Measurements from ENCODE around the gene HLA-G.

HLA-G gene

DNA sequence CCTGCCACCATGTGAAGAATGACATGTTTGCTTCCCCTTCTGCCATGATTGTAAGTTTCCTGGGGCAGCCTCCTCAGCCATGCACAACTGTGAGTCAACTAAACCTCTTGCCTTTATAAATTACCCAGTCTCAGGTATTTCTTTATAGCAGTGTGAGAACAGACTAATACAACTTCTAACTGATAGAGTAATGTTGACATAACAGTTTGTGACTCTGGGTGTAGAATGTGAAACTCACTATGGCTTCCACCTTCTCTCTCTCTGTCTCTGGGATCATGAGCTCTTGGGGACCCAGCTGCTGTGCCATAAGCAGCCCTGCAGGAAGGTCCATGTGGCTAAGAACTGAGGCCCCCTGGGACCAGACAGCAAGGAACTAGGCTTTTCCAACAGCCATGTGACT is 3.5 kb upstream of the HLA-G start:
- no peak for DNase-seq

DNA sequence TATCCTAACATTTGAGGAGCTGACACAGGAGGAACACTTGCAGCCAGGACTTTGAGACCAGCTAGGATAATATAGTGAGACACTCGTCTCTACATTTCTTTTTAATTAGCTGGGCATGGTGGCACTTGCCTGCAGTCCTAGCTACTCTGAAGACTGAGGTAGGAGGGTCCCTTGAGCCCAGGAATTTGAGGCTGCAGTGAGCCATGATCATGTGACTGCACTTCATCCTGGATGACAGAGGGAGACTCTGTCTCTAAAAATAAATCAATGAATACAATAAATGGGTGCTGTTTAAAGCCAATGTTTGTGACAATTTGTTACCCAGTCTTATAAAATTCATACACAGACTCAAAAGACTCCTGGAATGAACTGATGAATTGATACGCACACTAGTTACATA is 1.8 kb upstream of the HLA-G start:
- DNase-seq: no peak

DNA sequence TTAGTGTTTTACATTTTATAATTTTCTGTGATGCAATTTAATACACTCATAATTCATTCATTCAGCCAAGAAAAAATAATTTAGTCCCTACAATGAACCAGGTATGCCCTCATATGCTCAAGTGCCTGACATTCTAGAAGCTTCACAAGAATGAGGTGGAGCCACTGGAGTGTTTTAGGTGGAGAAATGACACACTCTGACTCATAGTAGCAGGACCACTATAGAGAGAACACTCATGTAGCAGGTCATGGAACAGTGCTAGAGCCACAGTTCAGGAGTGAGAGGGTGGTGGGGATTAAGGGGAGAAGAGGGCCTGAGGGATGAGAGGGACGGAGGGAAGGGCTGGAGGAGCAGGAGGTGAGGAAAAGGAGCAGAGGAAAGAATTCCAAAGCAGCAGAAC is 1.4 kb upstream of the HLA-G start:
- DNase-seq: no peak

DNA sequence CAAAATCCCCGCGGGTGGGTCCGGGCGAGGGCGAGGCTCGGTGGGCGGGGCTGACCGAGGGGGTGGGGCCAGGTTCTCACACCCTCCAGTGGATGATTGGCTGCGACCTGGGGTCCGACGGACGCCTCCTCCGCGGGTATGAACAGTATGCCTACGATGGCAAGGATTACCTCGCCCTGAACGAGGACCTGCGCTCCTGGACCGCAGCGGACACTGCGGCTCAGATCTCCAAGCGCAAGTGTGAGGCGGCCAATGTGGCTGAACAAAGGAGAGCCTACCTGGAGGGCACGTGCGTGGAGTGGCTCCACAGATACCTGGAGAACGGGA is 809 bp downstream of the HLA-G start:
- DNase-seq: peak; percentile 71

DNA sequence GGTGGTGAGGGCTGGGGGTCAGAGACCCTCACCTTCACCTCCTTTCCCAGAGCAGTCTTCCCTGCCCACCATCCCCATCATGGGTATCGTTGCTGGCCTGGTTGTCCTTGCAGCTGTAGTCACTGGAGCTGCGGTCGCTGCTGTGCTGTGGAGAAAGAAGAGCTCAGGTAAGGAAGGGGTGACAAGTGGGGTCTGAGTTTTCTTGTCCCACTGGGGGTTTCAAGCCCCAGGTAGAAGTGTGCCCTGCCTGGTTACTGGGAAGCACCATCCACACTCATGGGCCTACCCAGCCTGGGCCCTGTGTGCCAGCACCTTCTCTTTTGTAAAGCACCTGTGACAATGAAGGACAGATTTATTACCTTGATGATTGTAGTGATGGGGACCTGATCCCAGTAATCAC is 2.1 kb downstream of the HLA-G start:
- DNase-seq: no peak

DNA sequence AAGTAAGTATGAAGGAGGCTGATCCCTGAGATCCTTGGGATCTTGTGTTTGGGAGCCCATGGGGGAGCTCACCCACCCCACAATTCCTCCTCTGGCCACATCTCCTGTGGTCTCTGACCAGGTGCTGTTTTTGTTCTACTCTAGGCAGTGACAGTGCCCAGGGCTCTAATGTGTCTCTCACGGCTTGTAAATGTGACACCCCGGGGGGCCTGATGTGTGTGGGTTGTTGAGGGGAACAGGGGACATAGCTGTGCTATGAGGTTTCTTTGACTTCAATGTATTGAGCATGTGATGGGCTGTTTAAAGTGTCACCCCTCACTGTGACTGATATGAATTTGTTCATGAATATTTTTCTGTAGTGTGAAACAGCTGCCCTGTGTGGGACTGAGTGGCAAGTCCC is 2.8 kb downstream of the HLA-G start:
- DNase-seq: no peak

DNA sequence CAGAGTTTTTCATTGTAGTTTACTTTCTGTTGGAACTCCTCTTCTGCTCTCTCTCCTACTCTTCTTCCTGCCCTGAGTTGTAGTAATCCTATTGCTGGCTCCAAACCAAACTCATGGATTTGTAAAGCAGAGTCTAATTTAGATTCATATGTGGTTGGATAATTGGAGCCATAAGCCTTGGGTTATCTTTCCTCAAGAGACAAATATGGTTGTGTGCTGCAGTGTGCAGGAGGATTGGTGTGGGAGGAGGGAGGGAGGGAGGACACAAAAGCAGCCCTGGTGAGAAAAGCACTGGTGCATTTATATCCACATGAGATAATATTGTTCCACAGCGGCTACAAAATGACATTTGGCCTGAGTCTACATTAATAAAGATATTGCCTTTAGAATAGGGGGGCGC is 4.2 kb downstream of the HLA-G start:
- DNase-seq: no peak

DNA sequence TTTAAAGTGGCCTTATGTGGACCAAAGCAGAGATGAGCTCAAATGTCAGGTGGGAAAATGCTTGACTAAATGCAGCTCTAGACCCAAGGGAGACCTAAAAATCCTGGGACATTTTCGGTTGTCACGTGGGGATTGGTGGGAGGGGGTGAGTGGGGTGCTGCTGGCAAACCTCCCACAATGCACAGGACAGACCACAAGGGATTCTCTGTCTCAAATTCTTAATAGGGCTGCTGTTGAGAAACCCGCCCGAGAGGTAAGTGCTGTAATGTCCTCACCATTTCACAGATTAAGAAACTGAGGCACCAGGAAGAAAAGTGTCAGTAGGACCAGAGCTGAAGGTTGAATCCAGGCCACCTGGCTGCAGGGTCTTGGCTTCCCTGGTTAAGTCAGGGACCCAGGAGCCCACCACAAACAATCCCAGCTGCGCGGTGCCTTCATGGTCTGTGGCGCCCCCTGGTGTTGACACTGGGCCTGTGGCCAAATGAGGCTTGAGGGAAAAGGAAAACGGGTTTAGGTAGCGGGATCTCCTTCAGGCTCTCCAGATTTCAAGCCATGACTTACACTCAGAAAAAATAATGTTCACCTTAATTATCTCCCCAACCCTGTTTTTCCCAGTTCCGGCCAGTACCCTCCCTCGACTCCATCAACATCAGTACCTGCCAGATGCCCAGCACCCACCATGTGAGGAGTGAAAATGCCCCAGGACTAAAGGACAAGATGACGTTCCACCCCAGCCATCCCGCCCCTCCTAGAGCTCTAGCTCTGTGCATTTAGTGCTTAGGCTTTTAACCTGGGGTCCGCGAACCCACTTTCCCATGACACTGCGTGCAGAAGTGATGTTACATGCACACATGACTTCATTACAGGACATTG is 7.2 kb downstream of the HLA-G start:
- DNase-seq: peak; percentile 85

DNA sequence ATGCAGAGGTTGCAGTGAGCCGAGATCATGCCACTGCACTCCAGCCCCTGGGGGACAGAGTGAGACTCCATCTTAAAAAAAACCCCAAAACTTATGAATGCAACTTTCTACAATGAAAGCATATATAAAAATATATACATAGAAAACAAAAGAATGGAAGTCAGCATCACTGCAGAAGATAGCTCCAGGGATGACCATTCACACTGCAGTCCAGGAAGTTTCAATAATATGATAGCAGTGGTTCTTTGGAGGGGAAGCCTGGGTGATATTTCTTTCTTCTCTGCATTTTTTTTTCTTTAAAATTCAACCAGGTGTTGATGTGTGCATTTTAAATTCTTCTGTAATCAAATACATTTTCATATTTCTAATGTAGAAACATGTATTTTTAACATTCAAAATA is 12.3 kb downstream of the HLA-G start:
- DNase-seq: no peak

DNA sequence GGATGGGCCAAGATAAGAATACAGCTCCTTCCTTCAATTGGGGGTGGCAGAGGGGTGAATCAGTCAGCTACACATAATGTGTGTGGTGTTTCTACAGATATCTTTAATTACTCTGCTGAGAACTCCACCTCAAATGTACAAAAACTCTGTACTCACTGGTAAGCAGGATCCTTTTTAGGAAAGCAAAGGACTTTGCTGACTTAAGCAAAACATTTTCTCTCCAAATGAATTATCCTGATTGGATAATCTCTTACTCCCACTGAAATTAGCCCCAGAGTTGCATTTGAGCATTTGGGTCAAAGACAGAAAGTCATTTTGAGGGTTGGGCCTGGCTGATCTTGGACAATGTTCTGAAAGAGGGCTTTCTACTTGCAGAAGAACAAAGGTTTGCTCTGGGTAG is 13.4 kb downstream of the HLA-G start:
- DNase-seq: no peak

DNA sequence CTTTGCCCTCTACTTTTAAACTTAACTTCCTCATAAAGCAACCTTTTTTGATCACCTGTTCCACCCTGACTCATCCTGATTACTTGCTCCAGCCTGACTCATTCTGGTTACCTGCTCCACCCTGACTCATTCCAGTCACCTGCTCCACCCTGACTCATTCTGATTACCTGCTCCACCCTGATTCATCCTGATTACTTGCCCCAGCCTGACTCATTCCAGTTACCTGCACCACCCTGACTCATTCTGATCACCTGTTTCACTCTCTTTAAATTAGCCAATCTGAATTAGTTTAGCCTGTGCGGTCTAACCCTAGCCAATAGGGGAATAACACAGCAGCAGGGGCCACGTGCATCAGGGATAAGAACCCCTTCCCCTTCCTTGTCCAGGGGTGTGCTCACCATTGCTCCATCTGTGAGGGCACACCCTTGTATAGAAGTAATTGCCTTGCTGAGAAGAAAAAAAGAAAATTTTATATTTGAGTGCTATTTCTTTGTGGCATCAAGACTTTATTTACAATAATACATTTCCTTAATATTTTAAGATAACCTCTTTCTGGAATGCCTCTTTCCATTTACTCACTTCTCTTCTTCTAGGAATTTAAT is 17.9 kb downstream of the HLA-G start:
- DNase-seq: peak; percentile 80

DNA sequence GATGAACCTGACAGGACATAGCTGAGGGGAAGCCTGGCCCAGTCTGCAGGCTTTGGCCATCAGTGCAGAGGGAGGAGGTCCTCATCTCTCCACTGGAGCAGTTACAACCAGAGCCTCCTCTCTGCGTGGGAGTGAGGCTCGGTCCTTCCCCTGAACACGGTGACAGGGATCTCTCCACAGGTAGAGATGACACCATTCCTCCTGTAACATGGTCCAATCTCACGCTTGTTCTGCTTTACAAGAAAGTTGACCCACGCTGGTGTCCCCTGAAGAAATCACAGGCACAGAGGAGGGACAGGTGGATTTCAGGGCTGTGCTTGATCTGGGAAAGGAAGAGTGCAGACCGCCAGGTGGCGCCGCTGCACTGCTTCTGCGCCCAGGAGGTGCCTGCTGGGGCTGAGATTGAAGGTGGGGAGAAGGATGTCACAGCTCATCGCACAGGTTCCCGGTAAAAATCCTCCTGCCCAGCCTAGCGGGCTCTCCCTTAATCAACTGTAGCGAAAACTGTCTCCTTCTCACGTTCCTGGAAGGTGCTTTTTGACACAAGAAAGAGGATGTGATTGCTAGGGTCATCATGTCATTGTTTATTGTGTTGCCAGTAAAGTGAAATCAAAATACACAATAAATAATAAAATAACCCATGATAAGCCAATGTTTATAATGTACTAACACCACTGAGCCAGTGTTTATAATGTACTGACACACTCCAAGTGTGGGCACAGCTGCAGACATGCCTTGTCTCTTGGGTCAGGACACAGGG is 20.4 kb downstream of the HLA-G start:
- DNase-seq: peak; percentile 94

DNA sequence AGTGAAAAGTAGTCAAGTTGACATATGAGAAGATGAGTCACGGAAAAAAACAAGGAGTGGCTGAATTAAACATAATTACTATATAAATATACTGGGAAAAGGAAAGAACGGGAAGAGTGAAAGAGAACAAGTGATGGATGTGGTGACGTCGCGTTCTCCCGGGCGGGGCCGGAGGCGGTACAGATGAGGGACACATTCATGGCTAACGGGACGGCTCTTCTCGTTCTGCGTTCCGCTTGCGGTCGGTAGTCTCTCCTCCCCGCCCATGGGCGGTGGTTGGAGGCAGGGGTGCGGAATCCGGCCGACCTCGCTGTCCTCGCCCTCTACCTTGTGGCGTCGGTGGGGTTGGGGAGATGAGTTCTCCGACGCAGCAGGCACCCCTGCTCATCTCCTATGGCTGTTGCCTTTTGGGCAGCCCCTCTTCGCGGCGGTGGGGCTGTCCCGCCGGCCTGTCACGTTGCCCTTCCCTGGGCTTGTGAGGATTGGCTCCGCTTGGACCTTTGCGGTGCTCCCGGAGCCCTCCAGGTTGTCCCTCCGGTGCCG is 22.5 kb downstream of the HLA-G start:
- DNase-seq: peak; percentile 69

DNA sequence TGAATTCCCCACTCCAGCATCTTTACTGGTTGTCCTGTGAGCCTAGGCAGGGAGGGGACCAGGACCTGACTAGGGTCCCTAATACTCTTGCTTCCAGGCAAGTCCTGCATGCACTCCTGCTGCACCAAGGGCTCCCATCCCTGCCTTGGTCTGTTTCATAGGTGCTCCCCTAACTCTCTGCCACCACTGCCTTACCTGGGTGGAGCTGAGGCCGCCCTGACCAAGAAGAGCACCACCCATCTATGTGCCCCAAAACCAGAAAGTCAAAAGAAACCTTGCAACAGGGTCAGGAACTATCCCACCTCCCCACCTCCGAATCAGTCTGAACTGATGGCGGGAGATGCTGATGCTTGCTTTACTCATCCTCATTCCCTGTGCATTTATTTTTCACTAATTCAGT is 23.6 kb downstream of the HLA-G start:
- no peak for DNase-seq

DNA sequence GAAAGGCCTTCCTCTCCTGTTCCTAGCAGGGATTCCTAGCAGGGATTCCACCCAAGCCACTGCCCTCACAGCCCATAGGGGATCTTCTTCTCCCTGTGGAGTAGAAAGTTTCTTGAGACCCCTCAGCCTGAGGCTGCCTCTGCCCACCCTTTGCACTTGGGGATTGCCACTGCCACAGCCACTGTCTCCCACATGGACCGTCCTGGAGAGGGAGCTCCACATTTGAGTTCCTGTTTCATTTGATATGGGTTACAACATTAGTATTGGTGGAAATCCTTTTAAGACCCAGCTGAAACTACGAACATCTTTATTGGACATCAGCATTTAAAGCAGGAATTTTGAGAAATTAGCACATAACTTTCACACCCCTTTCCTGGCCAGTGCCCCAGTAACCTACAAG is 25.6 kb downstream of the HLA-G start:
- no peak for DNase-seq

DNA sequence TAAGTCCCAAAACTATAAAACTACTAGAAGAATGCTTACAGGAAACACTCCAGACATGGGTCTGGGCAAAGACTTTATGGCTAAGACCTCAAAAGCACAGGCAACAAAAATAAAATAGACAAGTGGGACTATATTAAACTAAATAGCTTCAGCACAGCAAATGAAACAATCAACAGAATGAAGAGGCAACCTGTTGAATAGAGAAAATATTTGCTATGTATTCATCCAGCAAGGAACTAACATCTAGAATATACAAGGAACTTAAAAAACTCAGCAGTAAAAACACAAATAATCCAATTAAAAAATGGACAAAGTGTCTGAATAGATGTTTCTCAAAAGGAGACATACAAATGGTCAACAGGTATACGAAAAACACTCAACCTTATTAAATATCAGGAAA is 30.4 kb downstream of the HLA-G start:
- DNase-seq: no peak

DNA sequence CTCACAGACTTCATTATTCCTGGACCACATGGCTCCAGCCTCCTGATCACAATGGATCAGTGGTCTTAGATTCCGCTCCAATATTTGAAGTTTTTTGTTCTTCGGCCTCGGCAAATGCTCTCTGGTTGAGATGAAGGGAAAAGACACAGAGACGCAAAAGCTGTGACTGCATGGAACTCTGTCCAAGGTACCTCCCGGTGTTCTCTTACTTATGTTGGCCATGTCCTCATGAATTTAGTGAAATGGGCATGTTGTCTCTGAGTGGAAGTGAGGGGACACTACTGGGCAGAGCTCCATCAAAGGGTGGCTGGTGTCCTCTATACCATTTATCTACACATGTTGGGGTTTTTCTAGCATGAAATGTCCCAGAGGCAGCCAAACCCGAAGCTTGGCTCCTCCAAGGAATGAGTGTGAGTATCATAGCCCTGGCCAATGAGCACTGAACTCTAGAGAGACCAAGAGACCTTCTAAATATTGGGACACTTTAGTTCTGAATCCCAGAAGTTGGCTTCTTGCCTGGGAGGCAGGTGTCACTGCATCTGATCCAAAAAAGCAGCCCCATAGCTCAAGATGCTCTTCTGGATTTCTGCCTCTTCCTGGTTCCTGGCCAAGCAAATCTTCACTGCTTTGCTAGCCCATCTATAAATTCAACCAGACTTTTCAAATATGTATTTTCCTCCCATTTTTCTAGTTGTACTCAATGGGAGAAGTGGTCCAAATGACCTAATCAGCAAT is 34.1 kb downstream of the HLA-G start:
- DNase-seq: no peak

DNA sequence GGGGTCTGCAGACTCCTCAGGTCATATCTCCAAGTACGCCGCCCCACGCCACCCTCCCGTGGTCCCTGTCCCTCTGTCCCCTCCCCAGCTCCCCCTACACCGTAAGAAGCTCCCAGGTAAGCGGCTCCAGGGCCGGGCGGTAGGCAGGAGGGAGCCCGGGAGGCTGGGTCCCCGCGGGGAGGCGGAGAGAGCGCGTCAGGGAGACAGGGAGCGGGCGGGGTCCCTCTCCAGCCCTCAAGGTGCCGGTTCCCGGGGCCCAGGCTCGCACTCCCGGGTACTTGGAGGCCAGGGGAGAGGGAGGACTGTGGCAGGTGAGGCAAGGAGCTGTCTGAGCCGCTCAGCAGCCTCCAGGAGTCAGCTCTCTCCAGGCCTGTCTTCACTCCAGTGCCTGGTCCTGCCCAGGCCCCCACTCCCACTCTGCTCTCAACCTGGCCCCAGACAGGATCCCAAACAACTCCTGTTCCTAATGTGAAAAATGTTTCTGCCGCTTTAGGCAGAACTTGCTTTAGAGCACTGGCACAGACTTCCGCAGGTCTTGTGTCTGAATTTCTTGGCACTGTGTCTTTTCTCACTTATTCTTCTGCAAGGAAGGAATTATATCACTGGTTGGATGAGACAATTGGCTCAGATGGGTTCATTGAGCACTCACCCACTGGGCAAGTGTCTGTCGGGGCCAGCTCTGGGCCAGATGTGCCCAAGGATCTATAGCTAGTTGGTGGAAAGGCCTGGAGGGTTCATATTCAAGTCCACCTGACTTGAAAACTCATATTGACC is 36.6 kb downstream of the HLA-G start:
- no peak for DNase-seq

DNA sequence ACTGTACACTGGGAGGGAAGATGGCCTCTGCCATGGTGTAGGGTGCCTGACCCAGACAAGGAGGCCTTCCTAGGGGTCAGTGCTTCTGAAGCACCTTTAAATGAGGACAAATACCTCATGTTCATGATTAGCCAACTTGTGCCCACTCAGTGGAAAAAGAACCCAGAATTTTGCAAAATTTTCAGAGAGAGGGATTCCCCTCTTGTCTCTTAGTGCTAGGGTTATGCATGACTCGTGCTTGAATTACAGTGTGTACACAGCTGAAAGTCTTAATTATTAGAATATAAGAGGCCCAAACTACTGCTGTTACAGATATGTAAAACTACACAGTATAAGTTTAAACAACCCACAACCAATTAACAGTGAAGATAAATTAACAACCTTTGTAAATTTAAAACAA is 38.0 kb downstream of the HLA-G start:
- DNase-seq: no peak

DNA sequence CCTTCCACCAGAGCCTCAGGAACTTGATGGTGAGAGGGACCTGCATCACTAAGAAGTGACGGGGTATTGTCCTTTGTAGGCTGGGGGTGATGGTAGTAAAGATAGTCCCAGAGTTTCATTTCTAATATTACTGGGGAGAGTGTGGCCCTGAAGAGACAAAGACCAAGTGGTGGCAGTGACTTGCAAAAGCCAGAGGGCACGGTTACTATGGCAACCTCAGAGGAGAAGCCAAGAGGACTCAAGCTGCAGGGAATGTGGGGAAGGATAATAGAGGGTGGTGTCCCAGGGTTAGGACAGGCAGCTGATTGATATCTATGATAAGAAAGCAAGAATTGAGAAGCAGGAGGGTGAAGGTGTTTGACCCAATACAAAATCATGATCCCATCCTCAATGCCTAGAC is 42.5 kb downstream of the HLA-G start:
- no peak for DNase-seq

DNA sequence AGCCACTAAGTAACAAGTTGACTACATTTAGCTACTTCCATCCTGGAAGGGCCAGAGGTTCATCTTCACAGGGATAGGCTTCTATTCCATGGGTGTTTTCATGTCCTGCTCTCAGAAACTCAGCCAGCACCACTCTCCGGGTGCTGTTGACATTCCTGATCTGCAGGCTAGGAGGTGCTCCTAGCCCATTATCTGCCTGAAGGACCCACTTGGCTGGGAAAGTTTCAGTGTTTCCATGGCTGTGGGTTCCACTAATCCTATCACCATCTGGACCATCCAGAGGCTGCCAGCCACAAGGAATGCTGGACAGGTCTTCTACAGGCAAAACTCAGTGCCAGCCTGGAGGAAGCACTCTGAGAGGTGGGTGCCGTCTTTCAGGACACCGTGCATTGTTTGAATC is 45.2 kb downstream of the HLA-G start:
- no peak for DNase-seq

DNA sequence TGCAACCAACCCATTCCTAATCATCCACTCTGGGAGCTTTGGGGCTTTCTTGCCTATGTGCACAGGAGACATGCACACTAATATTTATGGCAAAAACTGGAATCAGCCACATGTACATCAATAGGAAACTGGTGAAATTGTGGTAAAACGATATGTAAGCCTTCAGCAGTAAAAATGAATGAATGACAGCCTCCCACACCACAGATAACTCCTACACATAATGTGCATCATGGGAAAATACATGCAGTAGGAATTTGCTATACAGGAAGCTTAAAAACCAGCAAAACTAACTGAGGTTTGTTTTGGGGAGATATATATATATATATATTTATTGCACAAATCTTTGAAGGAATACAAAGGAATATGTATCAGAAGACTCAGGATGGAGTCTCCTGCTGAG is 47.6 kb downstream of the HLA-G start:
- no peak for DNase-seq
